IPS DF 19.7 (cell line): ENCODE data around the gene B4GALT1.

ENCODE experiments used
- DNase-seq: peaks from one replicate; pipeline ENCODE4 v3.0.0-alpha.2; 2013; ENCODE audit warnings: low read depth, low spot score

The B4GALT1 gene

GRCh38 chr9:33167084-33167971, at the start of gene B4GALT1:
B4GALT1 (minus strand) TSS chr9:33167336; CDS start chr9:33167169, 167 bp downstream.
- DNase-seq: no peak

DNA sequence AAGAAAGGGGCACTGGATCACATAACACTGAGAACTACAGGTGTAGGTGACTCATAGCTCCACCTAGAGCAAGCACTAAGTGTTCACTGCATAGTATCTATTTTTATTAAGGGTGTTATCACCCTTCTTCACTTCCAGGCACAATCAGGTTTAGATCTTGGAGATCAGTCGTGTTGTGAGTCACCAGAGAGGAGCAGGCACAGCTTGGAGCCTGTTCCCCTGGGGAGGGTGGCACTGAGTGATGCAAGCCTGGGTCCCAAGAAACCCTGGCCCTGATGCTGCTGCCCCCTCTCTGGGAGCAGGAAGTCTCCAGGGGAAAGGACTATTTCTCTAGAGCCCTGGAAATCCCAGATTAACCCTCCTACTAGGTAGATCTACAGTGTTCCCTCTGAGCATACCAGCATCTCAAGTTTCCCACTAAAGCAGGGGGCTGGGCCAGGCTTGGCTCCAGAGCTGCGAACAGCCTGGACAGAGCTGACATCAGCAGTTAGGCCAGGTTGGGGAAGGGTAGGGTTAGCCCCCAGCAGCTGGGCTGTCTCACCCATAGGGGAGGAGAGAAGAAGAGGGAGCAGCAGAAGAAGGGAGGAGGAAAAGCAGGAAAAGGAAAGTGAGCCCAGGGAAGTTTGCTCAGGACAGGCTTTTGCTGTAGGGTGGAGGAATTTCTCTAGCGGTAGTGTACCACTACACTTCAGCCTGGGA, 44.7 kb upstream of the B4GALT1 start:
- DNase-seq: no peak

GRCh38 chr9:33210006-33210715, 43.0 kb upstream of the B4GALT1 start:
- DNase-seq: no peak

GRCh38 chr9:33209394-33209793, 42.3 kb upstream of the B4GALT1 start:
- DNase-seq: no peak

DNA sequence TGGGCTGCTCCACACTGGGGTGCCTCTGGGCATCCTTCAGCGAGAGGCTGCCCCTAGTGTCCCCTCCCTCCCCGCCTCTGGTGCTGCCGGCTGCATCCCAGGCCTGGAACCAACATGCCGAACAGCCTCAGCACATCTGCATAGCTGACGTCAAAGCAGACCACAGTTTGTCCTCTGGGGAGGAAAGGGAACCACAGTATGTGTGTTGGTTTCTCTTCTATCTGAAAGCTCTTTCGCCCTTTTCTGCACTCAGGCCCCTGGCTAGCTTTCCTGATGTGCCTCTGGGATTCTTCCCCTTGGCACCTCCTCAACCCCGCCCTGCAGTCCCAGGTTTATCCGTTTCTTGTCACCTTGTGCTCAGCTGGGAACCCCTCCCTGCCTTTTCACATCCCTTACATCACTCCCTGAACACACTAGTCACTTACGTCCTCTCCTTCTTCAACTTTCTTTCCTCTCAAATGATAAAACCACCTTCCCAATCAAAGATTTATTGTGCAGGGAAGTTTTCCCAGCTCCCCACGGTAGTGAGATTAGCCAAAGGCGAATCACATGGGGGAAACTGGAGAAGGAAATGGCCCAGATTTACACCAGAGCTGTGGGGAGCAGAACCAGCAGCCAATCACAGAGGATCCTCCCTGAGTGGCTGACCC, 35.5 kb upstream of the B4GALT1 start:
- no peak for DNase-seq

GRCh38 chr9:33202018-33202417, 34.9 kb upstream of the B4GALT1 start:
- DNase-seq: no peak

GRCh38 chr9:33198165-33198564, 31.0 kb upstream of the B4GALT1 start:
- DNase-seq: no peak

- DNase-seq: no peak
These were observed 30.4 kb upstream of the B4GALT1 start for GRCh38 chr9:33197279-33198152.

DNA sequence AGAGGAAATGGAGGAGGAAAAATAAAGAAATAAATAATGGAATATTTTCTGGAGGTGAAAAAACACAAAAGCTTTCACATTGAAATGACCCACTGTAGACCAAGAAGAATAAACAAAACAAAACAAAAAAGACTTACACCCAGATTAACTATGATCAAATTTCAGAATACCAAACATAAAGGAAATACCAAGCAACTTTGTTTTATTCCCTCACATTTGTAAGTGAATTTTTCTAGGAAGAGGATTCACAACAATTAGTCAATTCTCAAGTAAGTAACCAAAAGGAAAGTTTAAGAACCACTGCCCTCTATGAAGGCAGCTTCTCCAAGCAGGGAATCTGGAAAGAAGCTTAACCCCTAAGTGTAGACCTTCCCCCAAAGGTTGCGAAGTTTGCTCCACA, 29.6 kb upstream of the B4GALT1 start:
- no peak for DNase-seq

DNA sequence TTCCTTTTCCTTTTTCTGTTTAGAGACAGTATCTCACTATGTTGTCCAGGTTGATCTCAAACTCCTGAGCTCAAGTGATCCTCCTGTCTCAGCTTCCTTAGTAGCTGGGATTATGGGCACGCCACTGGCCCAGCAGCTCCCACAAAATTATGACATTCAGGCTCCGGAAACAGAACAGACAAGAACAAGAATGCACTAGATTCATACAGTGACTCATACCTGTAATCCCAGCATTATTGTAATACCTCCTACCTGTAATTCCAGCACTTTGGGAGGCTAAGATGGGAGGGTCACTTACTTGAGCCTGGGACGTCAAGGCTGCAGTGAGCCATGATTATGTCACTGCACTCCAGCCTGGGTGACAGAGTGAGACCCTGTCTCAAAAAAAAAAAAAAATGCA, 26.7 kb upstream of the B4GALT1 start:
- no peak for DNase-seq

GRCh38 chr9:33192493-33193255, 25.5 kb upstream of the B4GALT1 start:
- DNase-seq: no peak

DNA sequence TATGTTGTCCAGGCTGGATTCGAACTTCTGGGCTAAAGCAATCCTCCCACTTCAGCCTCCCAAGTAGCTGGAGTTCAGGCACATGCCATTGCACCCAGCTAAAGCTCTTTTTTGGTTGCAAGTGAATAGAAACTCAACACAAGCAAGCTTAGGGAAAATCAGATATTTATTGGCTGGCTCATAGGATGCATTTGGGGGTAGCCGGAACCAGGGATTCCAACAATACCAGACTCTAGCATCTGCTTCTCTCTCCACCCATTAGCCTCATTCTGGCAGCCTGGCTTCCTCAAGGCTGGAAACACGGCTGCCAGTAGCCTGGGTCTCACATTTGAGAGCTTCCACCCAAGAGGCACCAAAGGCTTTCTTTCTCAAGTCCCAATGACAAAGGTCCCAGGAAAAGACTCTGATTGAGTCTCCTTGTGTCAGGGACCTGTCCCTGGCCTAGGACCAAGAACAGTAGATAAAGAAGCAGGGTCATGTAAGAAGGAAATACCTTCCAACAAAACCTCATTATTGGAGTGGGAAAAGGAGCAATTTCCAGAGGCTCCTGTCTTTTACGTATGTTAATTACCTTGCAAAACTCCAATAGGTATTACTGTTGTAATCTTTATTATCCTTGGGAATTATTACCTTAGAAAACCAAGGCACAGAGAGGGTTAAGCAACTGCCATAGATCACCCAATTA, 23.0 kb upstream of the B4GALT1 start:
- DNase-seq: no peak

DNA sequence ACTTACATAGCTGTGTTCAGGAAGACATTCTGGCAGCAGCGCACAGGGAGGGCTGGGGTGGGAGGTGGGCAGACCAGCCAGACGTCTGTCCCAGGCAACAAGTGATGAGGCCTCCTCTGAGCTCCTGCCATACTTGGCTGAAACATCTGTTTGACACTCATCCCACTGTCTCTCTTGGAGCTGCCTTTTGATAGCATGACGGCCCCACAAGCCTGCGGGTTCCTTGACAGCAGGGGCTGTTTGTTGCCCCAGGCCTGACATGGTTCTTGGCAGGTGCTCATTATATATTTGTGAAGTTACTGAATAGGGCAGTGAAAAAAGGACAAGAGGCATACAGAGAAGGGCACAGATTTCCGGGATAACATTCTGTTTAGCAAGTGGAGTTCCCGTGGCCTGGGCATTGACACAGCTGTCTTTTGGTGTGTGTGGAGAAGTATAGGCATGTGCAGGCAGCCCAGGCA, 22.2 kb upstream of the B4GALT1 start:
- no peak for DNase-seq

- no peak for DNase-seq
These were observed 21.6 kb upstream of the B4GALT1 start for GRCh38 chr9:33188711-33189110.

DNA sequence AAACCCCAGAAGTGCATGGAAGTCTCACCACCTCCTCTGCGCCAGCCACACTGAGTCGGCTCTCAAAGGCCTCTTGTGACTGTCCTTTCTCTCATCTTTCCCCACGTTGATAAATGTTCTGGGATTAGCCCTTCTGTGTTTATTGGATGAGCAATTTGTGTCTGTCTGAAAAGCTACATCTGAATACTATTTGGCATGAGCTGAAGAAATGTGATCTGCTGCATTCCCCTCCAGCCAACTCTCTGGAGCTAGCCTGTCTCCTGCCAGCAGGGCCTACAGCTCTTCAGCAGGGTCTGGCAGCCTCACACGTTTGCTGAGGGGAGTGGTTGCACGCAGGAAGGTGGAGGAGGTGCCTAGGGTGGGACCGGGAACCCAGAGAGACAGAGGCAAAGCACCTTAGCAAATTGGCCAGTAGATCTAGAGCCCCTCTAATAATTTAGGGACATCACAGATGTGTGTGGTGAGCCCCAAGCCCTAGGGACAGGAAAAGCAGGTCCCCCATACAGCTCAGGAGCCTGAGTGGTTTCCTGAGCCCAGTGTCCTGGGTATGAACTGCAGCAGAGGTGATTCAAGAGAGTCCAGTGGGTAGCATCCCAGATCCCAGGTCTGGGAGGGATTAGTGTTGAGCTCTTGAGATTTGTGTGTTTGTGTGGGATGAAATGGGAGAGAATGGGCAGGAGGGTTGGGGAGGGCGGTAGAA, 20.5 kb upstream of the B4GALT1 start:
- no peak for DNase-seq

GRCh38 chr9:33186457-33187168, 19.5 kb upstream of the B4GALT1 start:
- DNase-seq: no peak

DNA sequence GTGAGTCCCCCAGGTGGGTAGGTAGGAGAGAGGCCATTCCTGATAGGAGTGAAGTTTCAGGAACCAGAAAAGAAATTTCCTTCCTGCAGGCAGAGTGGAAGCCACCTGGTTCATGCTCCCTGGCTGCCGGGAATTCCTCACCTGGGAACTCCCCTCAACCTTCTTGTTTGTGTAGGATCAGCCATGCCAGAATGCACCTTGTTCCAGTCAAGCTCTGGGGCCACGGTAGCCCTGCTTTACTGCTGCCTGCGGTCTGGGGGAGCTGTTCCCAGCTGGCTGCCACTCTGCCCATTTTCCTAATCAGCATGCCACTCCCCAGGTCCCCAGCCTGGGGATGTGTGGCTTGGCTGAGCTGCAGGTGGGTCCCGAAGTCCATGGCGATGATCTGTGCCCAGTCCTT, 18.7 kb upstream of the B4GALT1 start:
- DNase-seq: no peak

DNA sequence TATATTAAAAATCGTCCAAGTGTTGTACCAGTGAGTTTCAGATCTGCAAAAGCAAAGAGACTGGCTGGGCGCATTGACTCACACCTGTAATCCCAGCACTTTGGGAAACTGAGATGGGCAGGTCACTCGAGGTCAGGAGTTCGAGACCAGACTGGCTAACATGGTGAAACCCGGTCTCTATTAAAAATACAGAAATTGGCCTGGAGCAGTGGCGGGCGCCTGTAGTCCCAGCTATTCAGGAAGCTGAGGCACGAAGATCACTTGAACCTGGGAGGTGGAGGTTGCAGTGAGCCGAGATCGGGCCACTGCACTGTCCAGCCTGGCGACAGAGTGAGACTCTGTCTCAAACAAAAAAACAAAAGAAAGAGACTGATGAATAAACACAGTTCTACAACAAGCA, 18.3 kb upstream of the B4GALT1 start:
- no peak for DNase-seq
